Keratinocyte (primary cell): ENCODE data around the gene DEGS2.
A peak's percentile ranks its signal among the peaks of the same experiment; 100 is the strongest.

ENCODE experiments used
- CTCF ChIP-seq, 3 experiments: IDR thresholded peaks in 1 of 3; conservative IDR thresholded peaks in 1 of 3; optimal IDR thresholded peaks in 1 of 3; 2 replicates in 2 of 3; 3 replicates in 1 of 3; pipeline versions ENCODE3 to v1.5.1; 2011; ENCODE audit warnings: low read length in 3 of 3, mild to moderate bottlenecking in 3 of 3, moderate library complexity in 2 of 3, control low read depth in 1 of 3, inconsistent platforms in 1 of 3; ENCODE audit not compliant: insufficient read depth in 2 of 3; ENCODE audit errors: extremely low read depth in 1 of 3
- EZH2 ChIP-seq: IDR thresholded peaks from one replicate; pipeline ENCODE4 v1.6.1; 2012; ENCODE audit warnings: inconsistent platforms, mild to moderate bottlenecking, low read length, moderate library complexity

DNA sequence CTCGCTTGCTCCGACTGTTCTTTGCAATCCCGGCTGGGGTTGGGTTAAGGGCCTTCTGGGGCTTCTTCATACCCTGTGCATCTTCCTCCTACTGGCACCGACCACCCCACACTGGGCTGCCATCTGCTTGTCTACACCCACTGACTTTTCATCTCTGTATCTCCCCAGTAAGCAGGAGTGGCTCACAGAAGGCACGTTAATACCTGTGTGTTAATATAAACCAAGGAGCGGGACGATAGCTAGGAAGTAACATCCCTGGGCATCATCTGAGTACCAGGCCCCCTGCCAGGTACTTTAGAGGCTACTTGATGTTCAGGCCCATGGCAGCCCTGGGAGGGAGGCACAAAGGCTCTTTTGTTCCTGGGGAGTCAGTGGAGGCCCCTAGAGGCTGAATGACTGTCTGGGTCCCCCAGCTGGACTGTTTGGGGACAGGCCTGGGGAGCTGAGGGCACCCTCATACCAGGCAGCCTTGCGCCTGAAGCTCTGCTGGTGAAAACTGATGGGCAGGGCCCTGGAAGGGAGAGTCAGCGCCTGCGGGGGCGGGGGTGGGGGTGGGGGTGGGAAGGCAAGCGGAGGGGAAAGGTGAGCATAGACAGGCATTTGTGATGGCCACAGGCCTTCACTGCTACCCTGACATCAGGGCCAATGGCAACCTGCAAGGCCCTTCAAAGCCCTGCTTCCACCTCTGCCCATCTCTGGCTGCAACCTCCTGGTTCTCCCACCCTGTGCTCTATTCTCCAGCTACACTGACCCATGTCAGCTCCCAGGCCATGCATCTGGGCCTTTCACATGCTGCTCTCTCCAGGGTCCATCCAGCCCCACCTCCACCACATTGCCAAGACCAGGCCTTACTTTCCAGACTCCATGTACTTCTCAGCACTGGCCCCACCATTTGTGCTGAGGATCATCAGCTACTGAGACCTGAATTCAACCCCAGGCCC, 34.2 kb upstream of the DEGS2 start:
- TF ChIP-seq EZH2 = no peak
- peak in 1 of 3 experiments; percentile 13 for TF ChIP-seq CTCF (optimal IDR thresholded peaks at IDR 0.05 in 1 of 3, IDR thresholded peaks at IDR 0.05 in 1 of 3, conservative IDR thresholded peaks at IDR 0.05 in 1 of 3; ENCODE audit: extremely low read depth in 1 of 3, insufficient read depth in 2 of 3, low read length in 3 of 3)
